Upper lobe of left lung (tissue), 6 donors: ENCODE measurements around the gene DCK. TPM values are rescaled to one million over a fixed set of nuclear protein-coding genes. Genes with fewer than 3 reads are reported as not detected.

Experiments
- ATAC-seq, 2 donors: fragments of 200-7000 bp; cut with Tn5 transposase; one replicate each; pipeline ENCODE4 v1.9.1; 2022; ENCODE audit warnings: mild to moderate bottlenecking in 2 of 2, moderate library complexity in 2 of 2; ENCODE audit not compliant: low FRiP score in 2 of 2
- DNase-seq, 2 donors: peaks; one replicate each; pipeline ENCODE4 v3.0.0-alpha.2; 2019 to 2020
- H3K27ac ChIP-seq, 4 donors: fragments of 200-600 bp; sonication (generic); one replicate each; pipeline ENCODE4 v1.5.1; 2016 to 2019
- H3K27me3 ChIP-seq, 4 donors: fragments of 200-600 bp; sonication (generic); one replicate each; pipeline ENCODE4 v1.5.1; 2017 to 2019
- H3K36me3 ChIP-seq, 4 donors: fragments of 200-600 bp; sonication (generic); one replicate each; pipeline ENCODE4 v1.5.1; 2016 to 2019
- H3K4me1 ChIP-seq, 4 donors: fragments of 200-600 bp; sonication (generic); one replicate each; pipeline ENCODE4 v1.5.1; 2018 to 2019
- H3K4me3 ChIP-seq, 4 donors: fragments of 200-600 bp; sonication (generic); one replicate each; pipeline ENCODE4 v1.5.1; 2017 to 2019; ENCODE audit warnings: mild to moderate bottlenecking in 2 of 4, moderate library complexity in 1 of 4
- H3K9me3 ChIP-seq, 4 donors: fragments of 200-600 bp; sonication (generic); one replicate each; pipeline ENCODE4 v1.5.1; 2018 to 2019
- CTCF ChIP-seq, 6 experiments: fragments of 450-650 bp in 4 of 6; fragments of 200-600 bp in 2 of 6; sonication (generic) in 2 of 6; IDR thresholded peaks; one replicate each; pipeline ENCODE4 v1.5.1; 2016 to 2019; ENCODE audit warnings: antibody characterized with exemption in 6 of 6
- EP300 ChIP-seq, 4 donors: sonication (generic); formaldehyde crosslinking; IDR thresholded peaks; one replicate each; pipeline ENCODE4 v1.5.1; 2017; ENCODE audit warnings: antibody characterized with exemption in 4 of 4, control low read depth in 2 of 4
- POLR2A ChIP-seq, 4 donors: fragments of 450-650 bp; IDR thresholded peaks; one replicate each; pipeline ENCODE4 v1.5.1; 2016 to 2017; ENCODE audit warnings: antibody characterized with exemption in 4 of 4, mild to moderate bottlenecking in 2 of 4
- POLR2AphosphoS5 ChIP-seq, 2 donors: sonication (generic); formaldehyde crosslinking; IDR thresholded peaks; one replicate each; pipeline ENCODE4 v1.5.1; 2017; ENCODE audit warnings: antibody characterized with exemption in 2 of 2
- WGBS, 2 donors: methylation state at CpG; one replicate each; pipeline ENCODE4 v1.1.5; 2017 to 2018; 5-methylcytosine and 5-hydroxymethylcytosine counted together
- total RNA-seq, 6 donors: library from RNA; depleted of rRNA in 4 of 6; stranded (reverse); fragments of >200 nt in 4 of 6; gene quantifications; one replicate each; pipeline versions ENCODE4 v1.1.0 to v1.2.1, GENCODE V29; 2016 to 2021
- donor health status: DM: no; HTN: no; CAD: no; lungs with moderate emphysema.
- donor health status: DM: no; HTN: yes; CAD: no; lungs with severe emphysema.

Gene DCK
- total RNA-seq, 6 donors from 2014 or later: 11.5 to 20.8 (median 15.6) TPM

DNA sequence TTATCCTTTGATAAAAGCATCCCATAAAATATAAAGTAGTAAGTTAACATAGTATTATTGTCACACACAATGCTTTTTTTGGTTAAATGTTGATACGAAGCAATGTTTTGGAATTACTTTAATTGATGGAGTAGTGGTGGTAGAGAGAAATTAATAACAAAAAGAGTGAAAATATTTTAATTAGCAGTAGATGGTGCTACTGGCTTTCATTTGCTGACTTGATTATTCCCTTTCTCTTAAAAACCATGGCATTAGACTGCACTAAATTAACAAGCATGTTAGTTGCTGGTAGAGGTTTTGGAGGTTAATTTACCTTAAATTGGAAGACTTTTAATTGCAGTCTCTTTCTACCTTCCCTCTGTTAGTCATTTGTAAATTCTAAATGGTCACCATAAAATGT is 8.9 kb upstream of the DCK start:
- H3K4me3 ChIP-seq: no peak overlapping the region
- no peaks in the 10 kb centered on the region for H3K27me3 ChIP-seq
- no peak for TF ChIP-seq POLR2A (IDR thresholded peaks at IDR 0.05)
- no peak for TF ChIP-seq EP300 (IDR thresholded peaks at IDR 0.05)
- TF ChIP-seq CTCF (IDR thresholded peaks at IDR 0.05): no peak
- WGBS, 2 donors: 92 to 100% methylated on average over 1 of the region's 1 CpG
- no peak for ATAC-seq
- no peaks in the 10 kb centered on the region for H3K36me3 ChIP-seq
- H3K4me1 ChIP-seq: peaks cover 0 to under 1% (median 0%) of the 10 kb centered on the region in 4 donors
- H3K9me3 ChIP-seq: no peaks in the 10 kb centered on the region
- H3K27ac ChIP-seq: no peak overlapping the region
- DNase-seq: no peak

DNA sequence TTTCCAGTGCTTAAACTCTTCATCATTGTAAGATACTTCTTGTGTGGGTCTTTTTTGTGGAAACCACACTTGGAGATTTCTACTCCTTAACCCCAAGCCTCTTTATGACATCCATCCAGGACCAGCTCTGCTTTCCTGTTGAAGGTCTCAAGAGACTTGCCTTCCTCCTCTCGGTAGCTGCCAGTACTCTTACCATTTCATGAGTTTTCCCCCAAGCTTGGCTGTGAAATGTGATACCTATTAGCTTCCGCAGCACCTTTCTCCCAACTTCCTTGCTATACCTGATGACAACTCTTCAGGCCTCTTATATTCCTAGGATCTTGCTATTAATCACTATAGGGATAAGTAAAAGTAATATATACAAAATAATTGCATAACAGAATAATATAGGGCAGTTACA is 1.9 kb upstream of the DCK start:
- ATAC-seq: no peak
- no peak overlapping the region for H3K27ac ChIP-seq
- no peaks in the 10 kb centered on the region for H3K36me3 ChIP-seq
- peaks cover 10 to 35% (median 29%) of the 10 kb centered on the region in 4 donors for H3K4me1 ChIP-seq
- no peak overlapping the region for H3K4me3 ChIP-seq
- no peaks in the 10 kb centered on the region for H3K9me3 ChIP-seq
- no peak for DNase-seq
- no peaks in the 10 kb centered on the region for H3K27me3 ChIP-seq
- 91 to 96% methylated on average over 2 of the region's 2 CpGs for WGBS, 2 donors
- TF ChIP-seq POLR2A (IDR thresholded peaks at IDR 0.05): no peak
- no peak for TF ChIP-seq CTCF (IDR thresholded peaks at IDR 0.05)
- no peak for TF ChIP-seq EP300 (IDR thresholded peaks at IDR 0.05)
- TF ChIP-seq POLR2AphosphoS5 (IDR thresholded peaks at IDR 0.05): no peak

DNA sequence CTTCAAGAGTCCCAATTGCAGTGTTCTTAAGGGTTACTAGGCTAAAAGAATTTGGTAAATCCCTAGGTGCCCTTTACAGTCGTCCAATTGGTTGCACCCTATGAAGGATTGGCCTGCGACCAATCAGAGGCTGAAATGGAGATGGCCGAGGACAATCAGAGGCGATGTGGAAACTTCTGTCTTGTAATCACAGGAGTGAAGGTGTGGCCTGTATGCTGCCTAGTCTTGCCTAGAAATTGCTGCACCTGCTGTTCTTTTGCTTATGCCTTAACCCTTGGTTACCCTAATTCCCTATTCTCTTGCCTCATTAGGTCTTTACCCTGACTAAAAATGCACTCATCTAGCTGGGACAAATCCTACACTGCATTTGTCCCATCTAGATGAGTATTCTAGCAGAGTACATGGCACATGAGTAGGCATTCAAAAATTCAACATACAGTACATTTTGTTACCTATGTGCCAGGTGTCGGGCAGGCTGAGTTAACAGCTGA is 1.0 kb upstream of the DCK start:
- peaks cover 15 to 43% (median 37%) of the 10 kb centered on the region in 4 donors for H3K4me1 ChIP-seq
- no peaks in the 10 kb centered on the region for H3K27me3 ChIP-seq
- H3K36me3 ChIP-seq: no peaks in the 10 kb centered on the region
- H3K9me3 ChIP-seq: no peaks in the 10 kb centered on the region
- peak overlapping the region; percentile 85 to 92 (median 89) for H3K27ac ChIP-seq
- DNase-seq (peak in 1 of 2 donors; percentile 65), ATAC-seq (peak in 1 of 2 donors; percentile 56)
- no peak for TF ChIP-seq EP300 (IDR thresholded peaks at IDR 0.05)
- TF ChIP-seq POLR2A (IDR thresholded peaks at IDR 0.05): no peak
- TF ChIP-seq POLR2AphosphoS5 (IDR thresholded peaks at IDR 0.05): no peak
- TF ChIP-seq CTCF (IDR thresholded peaks at IDR 0.05): no peak
- 71 to 78% methylated on average over 5 of the region's 5 CpGs for WGBS, 2 donors
- H3K4me3 ChIP-seq: peak overlapping the region in 3 of 4 donors; percentile 65 to 94 (median 72)

DNA sequence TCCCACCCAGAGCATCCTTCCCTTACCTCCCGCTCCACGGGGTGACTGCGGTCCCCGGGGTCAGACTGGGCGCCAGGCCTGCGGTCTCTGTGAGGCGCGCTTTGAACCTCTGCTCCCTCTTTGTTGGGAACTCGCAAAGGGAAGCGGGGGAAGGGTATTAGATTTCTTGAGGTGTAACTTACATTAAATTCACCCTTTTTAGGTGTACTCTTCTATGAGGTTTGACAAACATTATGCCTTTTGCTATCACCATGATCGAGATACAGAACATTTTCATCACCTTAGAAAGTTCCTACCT is 569 bp downstream of the DCK start:
- no peaks in the 10 kb centered on the region for H3K36me3 ChIP-seq
- H3K27ac ChIP-seq: peak overlapping the region; percentile 85 to 92 (median 89)
- ATAC-seq: no peak
- TF ChIP-seq POLR2AphosphoS5 (IDR thresholded peaks at IDR 0.05): no peak
- TF ChIP-seq CTCF (IDR thresholded peaks at IDR 0.05): no peak
- TF ChIP-seq POLR2A (IDR thresholded peaks at IDR 0.05): no peak
- no peak for TF ChIP-seq EP300 (IDR thresholded peaks at IDR 0.05)
- H3K27me3 ChIP-seq: no peaks in the 10 kb centered on the region
- 2 to 3% methylated on average over 11 of the region's 11 CpGs for WGBS, 2 donors
- H3K9me3 ChIP-seq: no peaks in the 10 kb centered on the region
- peak overlapping the region; percentile 65 to 94 (median 78) for H3K4me3 ChIP-seq
- peak in 1 of 2 donors; percentile 30 for DNase-seq
- peaks cover 23 to 49% (median 41%) of the 10 kb centered on the region in 4 donors for H3K4me1 ChIP-seq

GRCh38 chr4:70994387-70995099 is 1.1 kb downstream of the DCK start:
- Histone ChIP-seq H3K9me3 (no peaks in the 10 kb centered on the region), H3K36me3 (no peaks in the 10 kb centered on the region), H3K27me3 (no peaks in the 10 kb centered on the region), H3K4me3 (peak overlapping the region; percentile 65 to 94 (median 78)), H3K27ac (peak overlapping the region; percentile 85 to 92 (median 89)), H3K4me1 (peaks cover 23 to 50% (median 42%) of the 10 kb centered on the region in 4 donors)
- TF ChIP-seq CTCF (IDR thresholded peaks at IDR 0.05) (no peak), EP300 (IDR thresholded peaks at IDR 0.05) (no peak), POLR2A (IDR thresholded peaks at IDR 0.05) (no peak), POLR2AphosphoS5 (IDR thresholded peaks at IDR 0.05) (no peak)
- DNase-seq: no peak
- 53 to 61% methylated on average over 10 of the region's 10 CpGs for WGBS, 2 donors
- ATAC-seq: no peak
